GM19463 (cell line): Measurements from ENCODE around the gene TBL1X.
A peak's percentile ranks its signal among the peaks of the same experiment; 100 is the strongest.

ENCODE experiments used
- ATAC-seq: cut with Tn5 transposase; IDR thresholded peaks from one replicate; pipeline ENCODE4 v1.9.1; 2021; ENCODE audit warnings: mild to moderate bottlenecking, moderate library complexity; ENCODE audit not compliant: unreplicated experiment

Gene TBL1X

GRCh38 chrX:9494771-9495170 lies 29.9 kb downstream of the TBL1X start:
- no peak for ATAC-seq

GRCh38 chrX:9495496-9495895 lies 30.6 kb downstream of the TBL1X start:
- ATAC-seq = no peak

GRCh38 chrX:9498236-9498635 lies 33.4 kb downstream of the TBL1X start:
- ATAC-seq = no peak

GRCh38 chrX:9500584-9500983 lies 35.7 kb downstream of the TBL1X start:
- no peak for ATAC-seq

- ATAC-seq = no peak
These were observed 36.5 kb downstream of the TBL1X start for GRCh38 chrX:9501362-9501761.

- ATAC-seq = no peak
These were observed 38.4 kb downstream of the TBL1X start for GRCh38 chrX:9503261-9503660.

GRCh38 chrX:9510366-9510765 lies 45.5 kb downstream of the TBL1X start:
- no peak for ATAC-seq

GRCh38 chrX:9510980-9511379 lies 46.1 kb downstream of the TBL1X start:
- ATAC-seq = no peak

GRCh38 chrX:9515489-9515888 lies 50.6 kb downstream of the TBL1X start:
- ATAC-seq = no peak

- no peak for ATAC-seq
These were observed 51.2 kb downstream of the TBL1X start for GRCh38 chrX:9515973-9516538.

GRCh38 chrX:9516635-9517034 lies 51.8 kb downstream of the TBL1X start:
- ATAC-seq = no peak

GRCh38 chrX:9518051-9518450 lies 53.2 kb downstream of the TBL1X start:
- no peak for ATAC-seq

GRCh38 chrX:9518889-9519288 lies 54.0 kb downstream of the TBL1X start:
- no peak for ATAC-seq

GRCh38 chrX:9519546-9520216 lies 54.8 kb downstream of the TBL1X start:
- ATAC-seq = no peak

GRCh38 chrX:9520217-9520590 lies 55.3 kb downstream of the TBL1X start:
- ATAC-seq = no peak

- no peak for ATAC-seq
These were observed 57.7 kb downstream of the TBL1X start for GRCh38 chrX:9522378-9523155.

GRCh38 chrX:9525511-9526248 lies 60.8 kb downstream of the TBL1X start:
- ATAC-seq = peak; percentile 39

- ATAC-seq = no peak
These were observed 62.1 kb downstream of the TBL1X start for GRCh38 chrX:9526965-9527364.

GRCh38 chrX:9528498-9528897 lies 63.6 kb downstream of the TBL1X start:
- no peak for ATAC-seq

- ATAC-seq = no peak
These were observed 64.4 kb downstream of the TBL1X start for GRCh38 chrX:9529223-9529622.

- peak; percentile 80 for ATAC-seq
These were observed 66.0 kb downstream of the TBL1X start for GRCh38 chrX:9530848-9531274.
